Measurements from ENCODE around the gene MRAP2. TPM values are rescaled to one million over a fixed set of nuclear protein-coding genes. Genes with fewer than 3 reads are reported as not detected.

The MRAP2 gene
- total RNA-seq, 1 experiment from 2014 or later, result 0.07 TPM

- no peak overlapping the region for H3K9ac ChIP-seq (ENCODE audit: low read length)
Observed at GRCh38 chr6:84002226-84002625, 31.3 kb upstream of the MRAP2 start.

GRCh38 chr6:84003131-84003530 is 30.4 kb upstream of the MRAP2 start:
- ChIA-PET CTCF (no interaction called here), POLR2A (ENCODE audit: unreplicated experiment) (no interaction called here)
- H3K36me3 ChIP-seq (ENCODE audit: low read depth, low read length), result no peaks in the 10 kb centered on the region
- no peak overlapping the region for H3K4me3 ChIP-seq (ENCODE audit: low read length)
- no peaks in the 10 kb centered on the region for H3K4me1 ChIP-seq (ENCODE audit: insufficient read depth, low read length)
- H3K9me2 ChIP-seq (replicated peaks; ENCODE audit: low read length), result no peaks in the 10 kb centered on the region
- H3K9me3 ChIP-seq (ENCODE audit: low read length), result no peaks in the 10 kb centered on the region
- no peak for ATAC-seq
- TF ChIP-seq CTCF (conservative IDR thresholded peaks at IDR 0.05; ENCODE audit: low read depth, low read length), result no peak
- TF ChIP-seq EZH2 (IDR thresholded peaks at IDR 0.05; ENCODE audit: low read length, unreplicated experiment), result no peak
- TF ChIP-seq EZH2phosphoT487 (IDR thresholded peaks at IDR 0.05; ENCODE audit: borderline replicate concordance, low read length), result no peak
- intact Hi-C loops (cut with micrococcal nuclease), result no loop called here
- no peaks in the 10 kb centered on the region for H3F3A ChIP-seq (ENCODE audit: low read length, unreplicated experiment)
- no peak overlapping the region for H3K9ac ChIP-seq (ENCODE audit: low read length)
- H3K4me2 ChIP-seq (ENCODE audit: low read length), result no peak overlapping the region
- no peaks in the 10 kb centered on the region for H3K79me2 ChIP-seq (ENCODE audit: low read length)
- H3K27ac ChIP-seq (ENCODE audit: low read length), result no peak overlapping the region
- no peaks in the 10 kb centered on the region for H4K20me1 ChIP-seq (ENCODE audit: low read length)
- no peak for DNase-seq
- no peaks in the 10 kb centered on the region for H3K27me3 ChIP-seq (ENCODE audit: low read length)
- H2AFZ ChIP-seq (ENCODE audit: low read length), result no peak overlapping the region
- no TSS peak for BruUV-seq (replicated peaks)

More at GRCh38 chr6:84002226-84002625, 31.3 kb upstream of the MRAP2 start:
- no peaks in the 10 kb centered on the region for H3K9me2 ChIP-seq (replicated peaks; ENCODE audit: low read length)
- H3K9me3 ChIP-seq (ENCODE audit: low read length), result no peaks in the 10 kb centered on the region
- H3K4me3 ChIP-seq (ENCODE audit: low read length), result no peak overlapping the region
- ATAC-seq (no peak), DNase-seq (no peak)
- POLR2A ChIA-PET (ENCODE audit: unreplicated experiment), result no interaction called here
- H3K27ac ChIP-seq (ENCODE audit: low read length), result no peak overlapping the region
- no TSS peak for BruUV-seq (replicated peaks)
- H3F3A ChIP-seq (ENCODE audit: low read length, unreplicated experiment), result no peaks in the 10 kb centered on the region
- TF ChIP-seq EZH2 (IDR thresholded peaks at IDR 0.05; ENCODE audit: low read length, unreplicated experiment) (no peak), CTCF (conservative IDR thresholded peaks at IDR 0.05; ENCODE audit: low read depth, low read length) (no peak), EZH2phosphoT487 (IDR thresholded peaks at IDR 0.05; ENCODE audit: borderline replicate concordance, low read length) (no peak)
- no peaks in the 10 kb centered on the region for H4K20me1 ChIP-seq (ENCODE audit: low read length)
- intact Hi-C loops (cut with micrococcal nuclease), result no loop called here
- CTCF ChIA-PET, result no interaction called here
- no peaks in the 10 kb centered on the region for H3K27me3 ChIP-seq (ENCODE audit: low read length)
- H3K79me2 ChIP-seq (ENCODE audit: low read length), result no peaks in the 10 kb centered on the region
- H3K4me1 ChIP-seq (ENCODE audit: insufficient read depth, low read length), result no peaks in the 10 kb centered on the region
- no peaks in the 10 kb centered on the region for H3K36me3 ChIP-seq (ENCODE audit: low read depth, low read length)
- H2AFZ ChIP-seq (ENCODE audit: low read length), result 0 out of 2 replicates have a peak overlapping the region, but pooled peaks have one; percentile 26
- no peak overlapping the region for H3K4me2 ChIP-seq (ENCODE audit: low read length)

- no peaks in the 10 kb centered on the region for H3K36me3 ChIP-seq (ENCODE audit: low read depth, low read length)
- ChIA-PET POLR2A (ENCODE audit: unreplicated experiment) (no interaction called here), CTCF (no interaction called here)
- no peak overlapping the region for H2AFZ ChIP-seq (ENCODE audit: low read length)
- H3K4me2 ChIP-seq (ENCODE audit: low read length), result no peak overlapping the region
- H3K9me2 ChIP-seq (replicated peaks; ENCODE audit: low read length), result no peaks in the 10 kb centered on the region
- no peak for TF ChIP-seq EZH2phosphoT487 (IDR thresholded peaks at IDR 0.05; ENCODE audit: borderline replicate concordance, low read length)
- TF ChIP-seq EZH2 (IDR thresholded peaks at IDR 0.05; ENCODE audit: low read length, unreplicated experiment), result no peak
- no peak for TF ChIP-seq CTCF (conservative IDR thresholded peaks at IDR 0.05; ENCODE audit: low read depth, low read length)
- H4K20me1 ChIP-seq (ENCODE audit: low read length), result no peaks in the 10 kb centered on the region
- no peaks in the 10 kb centered on the region for H3K27me3 ChIP-seq (ENCODE audit: low read length)
- H3F3A ChIP-seq (ENCODE audit: low read length, unreplicated experiment), result no peaks in the 10 kb centered on the region
- H3K79me2 ChIP-seq (ENCODE audit: low read length), result no peaks in the 10 kb centered on the region
- ATAC-seq, result no peak
- H3K9me3 ChIP-seq (ENCODE audit: low read length), result no peaks in the 10 kb centered on the region
- no peak for DNase-seq
- H3K9ac ChIP-seq (ENCODE audit: low read length), result no peak overlapping the region
- no peak overlapping the region for H3K4me3 ChIP-seq (ENCODE audit: low read length)
- intact Hi-C loops (cut with micrococcal nuclease), result no loop called here
- no peaks in the 10 kb centered on the region for H3K4me1 ChIP-seq (ENCODE audit: insufficient read depth, low read length)
- no TSS peak for BruUV-seq (replicated peaks)
- H3K27ac ChIP-seq (ENCODE audit: low read length), result no peak overlapping the region
Observed at GRCh38 chr6:84003654-84004053, 29.9 kb upstream of the MRAP2 start.

All from PC-3 (cell line).